ENCODE data around the gene SHC2. TPM values are rescaled to one million over a fixed set of nuclear protein-coding genes. Genes with fewer than 3 reads are reported as not detected.

SHC2 gene
- total and polyA plus RNA-seq, 2 of the 8 experiments (the other 6 are each of a cell fraction or from before 2014, with no cell fraction given) = 4.4 to 7.3 TPM

- H2BK20ac ChIP-seq (ENCODE audit: low read length) = no peak overlapping the region
- H3K23ac ChIP-seq (ENCODE audit: insufficient read length) = no peak overlapping the region
- no peak overlapping the region for H2BK12ac ChIP-seq (ENCODE audit: low read depth, low read length)
- H3K4me1 ChIP-seq (replicated peaks in 1 of 4; ENCODE audit: control insufficient read depth in 3 of 4, insufficient read depth in 4 of 4, low read length in 3 of 4) = peaks cover 0 to 19% (median 8%) of the 10 kb centered on the region in 4 experiments; a peak in 5 of 7 replicates
- H4K5ac ChIP-seq (ENCODE audit: insufficient read length, low read depth, low read length) = no peak overlapping the region
- DNase-seq (ENCODE audit: low read depth in 1 of 2, low spot score in 2 of 2) = no peak
- no peak overlapping the region for H2AK5ac ChIP-seq (ENCODE audit: low read depth, low read length)
- H3K79me1 ChIP-seq (ENCODE audit: low read depth, low read length) = no peaks in the 10 kb centered on the region
- WGBS, 2 experiments (ENCODE audit: extremely low coverage in 1 of 2, insufficient coverage in 1 of 2, insufficient read length in 1 of 2, insufficient replicate concordance in 2 of 2, low coverage in 1 of 2, low lambda C conversion rate in 2 of 2, missing lambda C conversion rate in 1 of 2) = 83% methylated on average over 5 of the region's 9 CpGs; no CpG with 5 or more reads in 1 of the 2 experiments
- H3K23me2 ChIP-seq (ENCODE audit: low read depth, low read length) = no peaks in the 10 kb centered on the region
- H3K27me3 ChIP-seq (replicated peaks in 1 of 4; ENCODE audit: control insufficient read depth in 3 of 4, extremely low read depth in 1 of 4, insufficient read depth in 3 of 4, low read length in 3 of 4) = peaks cover 0 to 3% (median 0%) of the 10 kb centered on the region in 4 experiments; a peak in 1 of 7 replicates
- H3K9me3 ChIP-seq (ENCODE audit: insufficient read depth in 2 of 2, low read depth in 1 of 2, low read length in 1 of 2) = no peaks in the 10 kb centered on the region; a peak in 1 of 4 replicates
- no peak overlapping the region for H3K4me2 ChIP-seq (ENCODE audit: insufficient read depth in 1 of 2, low read depth in 2 of 2, low read length in 2 of 2)
- H2BK5ac ChIP-seq (ENCODE audit: low read depth, low read length) = no peak overlapping the region
- no peaks in the 10 kb centered on the region for H4K20me1 ChIP-seq (replicated peaks in 1 of 2; ENCODE audit: control insufficient read depth in 1 of 2, insufficient read depth in 2 of 2, low read length in 2 of 2)
- no peak for FAIRE-seq
- no peak overlapping the region for H3K9ac ChIP-seq (replicated peaks in 1 of 4; ENCODE audit: extremely low read depth in 1 of 4, low read depth in 3 of 4, low read length in 3 of 4)
- H3K18ac ChIP-seq (ENCODE audit: extremely low read depth, low read length) = no peak overlapping the region; the same call in 1 of the 2 replicates
- no peak overlapping the region for H4K91ac ChIP-seq (replicated peaks; ENCODE audit: insufficient read length, low read length)
- no peak overlapping the region for H3K4me3 ChIP-seq (ENCODE audit: extremely low read depth in 1 of 4, insufficient read depth in 2 of 4, low read depth in 3 of 4, low read length in 4 of 4)
- no peak overlapping the region for H2AFZ ChIP-seq (ENCODE audit: low read length)
- H3K14ac ChIP-seq (ENCODE audit: insufficient read length) = no peak overlapping the region
- H3K56ac ChIP-seq (replicated peaks; ENCODE audit: insufficient read length, low read depth, low read length) = no peak overlapping the region
- ChIA-PET POLR2A (ENCODE audit: partially characterized antibody) (interaction anchor here (1.2 to 2.0 kb wide), 3 partner anchors 21 to 98 kb away, joined by 5 to 6 read pairs (median 5); no protein-coding TSS in a partner anchor), CTCF (ENCODE audit: partially characterized antibody) (interaction anchor here (1.1 to 3.1 kb wide), 20 partner anchors 14 to 148 kb away, joined by 3 to 25 read pairs (median 6); partner anchors contain the start of genes MADCAM1, SHC2 and TPGS1)
- H3K36me3 ChIP-seq (ENCODE audit: control insufficient read depth in 2 of 4, insufficient read depth in 4 of 4, low read length in 3 of 4) = no peaks in the 10 kb centered on the region
- no peaks in the 10 kb centered on the region for H3K79me2 ChIP-seq (ENCODE audit: control insufficient read depth in 1 of 2, insufficient read depth in 2 of 2, low read length in 2 of 2)
- no peak overlapping the region for H4K8ac ChIP-seq (ENCODE audit: extremely low read depth, insufficient read depth, low read length)
- H3K27ac ChIP-seq (ENCODE audit: low read depth, low read length) = no peak overlapping the region
- no peak overlapping the region for H2BK120ac ChIP-seq (replicated peaks; ENCODE audit: low read depth, low read length)
- no peak overlapping the region for H3K4ac ChIP-seq (replicated peaks; ENCODE audit: insufficient read length, low read depth, low read length)
- no peak overlapping the region for H2BK15ac ChIP-seq (ENCODE audit: low read length)
- TF ChIP-seq POU5F1 (IDR thresholded peaks at IDR 0.05; ENCODE audit: low read depth, low read length) (no peak), KDM1A (IDR thresholded peaks at IDR 0.05; ENCODE audit: borderline replicate concordance, low read length) (no peak), TCF12 (IDR thresholded peaks at IDR 0.05; ENCODE audit: low read depth, low read length) (no peak), CHD2 (IDR thresholded peaks at IDR 0.05; ENCODE audit: low read length) (no peak), JUND (IDR thresholded peaks at IDR 0.05; ENCODE audit: low read length) (no peak), TAF1 (IDR thresholded peaks at IDR 0.05; ENCODE audit: low read depth, low read length) (no peak), CREB1 (IDR thresholded peaks at IDR 0.05) (no peak), CBX8 (IDR thresholded peaks at IDR 0.05; ENCODE audit: borderline replicate concordance, low read depth, low read length) (no peak), TBP (IDR thresholded peaks at IDR 0.05; ENCODE audit: low read depth, low read length) (no peak), POLR2A (IDR thresholded peaks at IDR 0.05; ENCODE audit: control extremely low read depth in 1 of 2, low read depth in 2 of 2, low read length in 2 of 2) (no peak), FOSL1 (IDR thresholded peaks at IDR 0.05; ENCODE audit: insufficient read depth, low read depth, low read length) (no peak), CEBPB (IDR thresholded peaks at IDR 0.05; ENCODE audit: low read depth, low read length) (no peak), BRCA1 (IDR thresholded peaks at IDR 0.05; ENCODE audit: low read depth, low read length) (no peak)
- TF ChIP-seq, protein P1, sequence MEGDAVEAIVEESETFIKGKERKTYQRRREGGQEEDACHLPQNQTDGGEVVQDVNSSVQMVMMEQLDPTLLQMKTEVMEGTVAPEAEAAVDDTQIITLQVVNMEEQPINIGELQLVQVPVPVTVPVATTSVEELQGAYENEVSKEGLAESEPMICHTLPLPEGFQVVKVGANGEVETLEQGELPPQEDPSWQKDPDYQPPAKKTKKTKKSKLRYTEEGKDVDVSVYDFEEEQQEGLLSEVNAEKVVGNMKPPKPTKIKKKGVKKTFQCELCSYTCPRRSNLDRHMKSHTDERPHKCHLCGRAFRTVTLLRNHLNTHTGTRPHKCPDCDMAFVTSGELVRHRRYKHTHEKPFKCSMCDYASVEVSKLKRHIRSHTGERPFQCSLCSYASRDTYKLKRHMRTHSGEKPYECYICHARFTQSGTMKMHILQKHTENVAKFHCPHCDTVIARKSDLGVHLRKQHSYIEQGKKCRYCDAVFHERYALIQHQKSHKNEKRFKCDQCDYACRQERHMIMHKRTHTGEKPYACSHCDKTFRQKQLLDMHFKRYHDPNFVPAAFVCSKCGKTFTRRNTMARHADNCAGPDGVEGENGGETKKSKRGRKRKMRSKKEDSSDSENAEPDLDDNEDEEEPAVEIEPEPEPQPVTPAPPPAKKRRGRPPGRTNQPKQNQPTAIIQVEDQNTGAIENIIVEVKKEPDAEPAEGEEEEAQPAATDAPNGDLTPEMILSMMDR (IDR thresholded peaks at IDR 0.05; ENCODE audit: control extremely low read depth in 1 of 3, insufficient read depth in 1 of 3, low read depth in 1 of 3, low read length in 3 of 3) = no peak
These were observed 76.0 kb downstream of the SHC2 start for GRCh38 chr19:384799-385169.

Data from H1 (cell line).